Hindlimb muscle (tissue), 1 donor: ENCODE results near the gene GCLM. TPM values are rescaled to one million over a fixed set of nuclear protein-coding genes. Genes with fewer than 3 reads are reported as not detected.
A peak's percentile ranks its signal among the peaks of the same experiment; 100 is the strongest.

Experiments used
- DNase-seq: peaks from one replicate; pipeline ENCODE4 v3.0.0-alpha.2; 2013
- polyA plus RNA-seq: library from polyadenylated mRNA; unstranded; fragments of 120-200 nt; gene quantifications from one replicate; pipeline ENCODE4 v1.2.1, GENCODE V29; 2013; ENCODE audit not compliant: insufficient read length

The GCLM gene
- polyA plus RNA-seq, 1 donor = 6.1 TPM

GRCh38 chr1:93846206-93846991 lies 62.8 kb downstream of the GCLM start:
- peak; percentile 89 for DNase-seq

DNA sequence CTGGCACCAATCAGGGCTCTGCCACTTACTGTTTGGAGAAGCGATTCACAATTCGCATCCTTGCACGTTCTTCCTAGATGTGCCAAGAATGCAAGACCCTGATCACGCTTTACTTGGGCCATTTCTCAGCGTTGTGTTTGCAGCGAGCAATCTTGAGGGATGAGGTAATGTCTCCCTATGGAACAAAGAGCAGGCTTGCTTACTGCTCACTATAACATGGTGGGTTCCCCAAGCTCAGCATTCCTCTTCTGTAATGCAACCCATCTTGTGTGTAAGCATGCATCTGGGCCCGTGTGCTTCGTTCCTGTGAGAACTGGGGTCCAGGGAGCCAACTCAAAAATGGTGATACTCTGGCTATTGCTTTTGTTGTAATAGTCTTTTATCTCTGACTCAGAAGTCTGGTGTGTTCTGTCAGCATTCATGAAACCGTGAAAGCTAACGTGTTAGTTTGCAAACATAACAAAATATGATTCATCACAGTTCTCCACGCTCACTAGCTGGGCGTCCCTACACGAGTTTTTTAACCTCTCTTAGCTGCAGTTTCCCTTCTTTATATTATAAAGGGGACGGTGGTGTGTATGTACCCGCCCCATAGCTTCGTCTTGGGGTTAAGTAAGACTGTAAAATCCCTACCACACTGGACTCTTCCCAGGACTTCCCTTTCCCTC lies 63.6 kb downstream of the GCLM start:
- DNase-seq = peak; percentile 39

GRCh38 chr1:93844262-93845045 lies 64.8 kb downstream of the GCLM start:
- DNase-seq = peak; percentile 67

- DNase-seq = no peak
Measured at GRCh38 chr1:93842750-93843500, 66.3 kb downstream of the GCLM start.

- DNase-seq = no peak
Measured at GRCh38 chr1:93841771-93842170, 67.5 kb downstream of the GCLM start.

DNA sequence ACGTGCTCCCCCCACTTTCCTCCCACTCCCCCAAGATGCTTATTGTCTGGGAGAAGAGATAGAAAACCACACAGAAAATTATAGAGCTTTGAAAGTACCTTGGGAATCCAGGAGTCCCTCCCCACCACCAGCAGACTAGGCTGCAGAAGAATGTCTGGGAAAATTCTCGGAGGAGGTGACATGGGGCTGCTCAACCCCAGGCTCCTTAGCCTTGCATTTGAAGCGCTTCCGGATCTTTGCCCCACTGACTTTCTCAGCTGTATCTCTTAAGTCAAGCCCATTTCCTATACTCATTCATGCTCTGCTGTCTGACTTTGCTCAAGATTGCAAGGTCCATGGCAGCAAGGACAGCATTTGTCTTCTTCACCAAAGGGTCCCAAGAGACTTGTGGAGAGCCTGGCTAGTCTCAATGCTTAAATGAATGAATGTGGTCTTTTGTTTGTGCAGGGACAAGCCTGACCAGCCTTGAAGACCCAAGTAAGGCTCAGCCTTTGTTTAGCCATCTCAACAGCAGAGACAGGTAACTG lies 68.2 kb downstream of the GCLM start:
- no peak for DNase-seq

DNA sequence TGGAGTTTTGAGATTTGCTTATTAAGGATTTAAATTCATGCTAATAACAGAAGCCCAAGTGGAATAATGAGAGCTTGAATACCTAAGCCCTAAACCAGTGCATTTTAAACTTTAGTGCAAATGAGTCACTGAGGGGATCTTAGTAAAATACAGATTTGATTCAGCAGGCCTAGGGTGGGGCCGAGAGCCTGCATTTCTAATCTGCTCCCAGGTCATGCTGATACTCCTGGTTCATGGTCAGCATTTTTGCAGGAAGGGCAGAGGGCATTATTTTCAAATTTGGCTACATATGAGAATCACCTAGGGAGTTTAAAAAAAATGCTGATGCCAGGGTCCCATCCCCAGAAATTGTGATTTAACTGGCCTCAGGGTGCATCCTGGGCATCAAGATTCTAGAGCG lies 69.5 kb downstream of the GCLM start:
- DNase-seq = no peak

DNA sequence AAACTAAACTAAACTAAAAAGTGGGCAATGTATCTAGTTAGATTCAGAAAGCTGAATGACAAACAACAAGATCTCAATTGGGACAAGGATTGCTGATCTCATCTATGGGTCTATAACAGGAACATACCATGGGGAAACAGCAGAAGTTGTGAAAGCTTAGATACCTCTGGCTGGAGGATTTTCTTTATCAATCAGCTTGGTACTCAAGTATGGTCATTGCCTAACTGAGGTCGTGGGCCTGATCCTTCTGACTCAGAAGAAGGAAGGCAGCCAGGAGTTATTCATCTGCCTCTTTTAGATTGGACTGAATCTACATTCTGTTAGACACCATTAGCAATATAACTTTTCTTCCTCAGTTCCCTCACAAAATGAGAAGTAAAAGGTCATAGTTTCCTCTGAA lies 69.9 kb downstream of the GCLM start:
- no peak for DNase-seq

DNA sequence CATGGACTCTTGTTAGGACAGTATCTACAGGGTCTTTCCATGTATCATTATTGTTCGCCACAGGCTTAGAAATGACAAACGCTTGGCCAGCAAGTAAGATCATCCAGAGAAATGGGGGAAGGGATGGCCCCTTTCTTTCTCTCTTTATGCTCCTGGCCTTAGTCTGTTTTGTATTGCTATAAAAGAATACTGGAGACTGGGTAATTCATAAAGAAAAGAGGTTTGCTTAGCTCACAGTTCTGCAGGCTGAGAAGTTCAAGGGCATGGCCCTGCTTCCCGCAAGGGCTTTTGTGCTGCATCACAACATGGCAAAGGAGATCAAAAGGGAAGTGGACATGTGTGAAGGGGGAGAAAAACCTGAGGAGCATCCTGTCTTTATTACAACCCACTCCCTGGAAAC lies 71.3 kb downstream of the GCLM start:
- DNase-seq = no peak

Other genes starting within 250 kb of the GCLM start
- 14.5 TPM for gene BCAR3, start 227.6 kb downstream of the GCLM start, polyA plus RNA-seq
- gene DNTTIP2, start 30.2 kb downstream of the GCLM start, polyA plus RNA-seq = 40.0 TPM
- gene ABCA4, start 211.7 kb upstream of the GCLM start, polyA plus RNA-seq = 0.71 TPM